IPS-NIHi11 (cell line): ENCODE results near the gene UBE2D2.
"Not testable (repeated sequence)": the region's sequence is repeated elsewhere in the genome, so short reads cannot be mapped to it uniquely, and the experiment has no call there.

Source experiments
- DNase-seq: peaks from one replicate; pipeline ENCODE4 v3.0.0; 2012; ENCODE audit warnings: mixed read lengths, low spot score

The UBE2D2 gene

GRCh38 chr5:139584137-139584536, 23.0 kb downstream of the UBE2D2 start:
- DNase-seq: no peak

GRCh38 chr5:139588116-139588515, 27.0 kb downstream of the UBE2D2 start:
- not testable (repeated sequence) for DNase-seq

- DNase-seq: no peak
Measured at GRCh38 chr5:139588962-139589361, 27.8 kb downstream of the UBE2D2 start.

- DNase-seq: no peak
Measured at GRCh38 chr5:139592289-139592688, 31.1 kb downstream of the UBE2D2 start.

GRCh38 chr5:139593076-139593475, 31.9 kb downstream of the UBE2D2 start:
- DNase-seq: not testable (repeated sequence)

GRCh38 chr5:139593716-139594319, 32.7 kb downstream of the UBE2D2 start:
- no peak for DNase-seq

GRCh38 chr5:139597134-139597533, 36.0 kb downstream of the UBE2D2 start:
- no peak for DNase-seq

GRCh38 chr5:139598601-139598965, 37.4 kb downstream of the UBE2D2 start:
- not testable (repeated sequence) for DNase-seq

- no peak for DNase-seq
Measured at GRCh38 chr5:139600336-139600949, 39.3 kb downstream of the UBE2D2 start.

GRCh38 chr5:139601429-139601828, 40.3 kb downstream of the UBE2D2 start:
- no peak for DNase-seq

GRCh38 chr5:139601948-139602347, 40.8 kb downstream of the UBE2D2 start:
- DNase-seq: not testable (repeated sequence)

- DNase-seq: no peak
Measured at GRCh38 chr5:139605887-139606286, 44.7 kb downstream of the UBE2D2 start.

GRCh38 chr5:139611703-139612584, 50.8 kb downstream of the UBE2D2 start:
- no peak for DNase-seq

GRCh38 chr5:139619861-139620260, 58.7 kb downstream of the UBE2D2 start:
- DNase-seq: no peak

GRCh38 chr5:139625398-139625797, 64.3 kb downstream of the UBE2D2 start:
- DNase-seq: not testable (repeated sequence)

- no peak for DNase-seq
Measured at GRCh38 chr5:139630855-139631254, 69.7 kb downstream of the UBE2D2 start.

- no peak for DNase-seq
Measured at GRCh38 chr5:139631520-139632165, 70.5 kb downstream of the UBE2D2 start.

- DNase-seq: peak; percentile 82
Measured at GRCh38 chr5:139633295-139634027, 72.3 kb downstream of the UBE2D2 start.

GRCh38 chr5:139634028-139634325, 72.8 kb downstream of the UBE2D2 start:
- DNase-seq: no peak

GRCh38 chr5:139634541-139634940, 73.4 kb downstream of the UBE2D2 start:
- DNase-seq: no peak

- no peak for DNase-seq
Measured at GRCh38 chr5:139635191-139635590, 74.1 kb downstream of the UBE2D2 start.

- DNase-seq: peak; percentile 49
Measured at GRCh38 chr5:139635606-139636206, 74.6 kb downstream of the UBE2D2 start.
